HUES48 (cell line): ENCODE measurements around the gene ZNF747.
"Not testable (repeated sequence)": the region's sequence is repeated elsewhere in the genome, so short reads cannot be mapped to it uniquely, and the experiment has no call there.

Source experiments
- H3K27ac ChIP-seq: one replicate; pipeline ENCODE4 v1.7.0; 2013; ENCODE audit warnings: low read depth, low read length, inconsistent platforms
- H3K27me3 ChIP-seq: 2 replicates; pipeline ENCODE4 v1.6.1; 2013; ENCODE audit warnings: mild to moderate bottlenecking, low read length; ENCODE audit not compliant: control insufficient read depth, insufficient read depth
- H3K36me3 ChIP-seq: 2 replicates; pipeline ENCODE4 v1.6.1; 2013; ENCODE audit warnings: low read length; ENCODE audit not compliant: control insufficient read depth, insufficient read depth
- H3K4me1 ChIP-seq: 2 replicates; pipeline ENCODE4 v1.6.1; 2013; ENCODE audit warnings: mild to moderate bottlenecking, low read length; ENCODE audit not compliant: control insufficient read depth, insufficient read depth
- H3K4me3 ChIP-seq: 2 replicates; pipeline ENCODE4 v1.5.1; 2013; ENCODE audit warnings: mild to moderate bottlenecking, low read depth, low read length
- H3K9ac ChIP-seq: 2 replicates; pipeline ENCODE4 v1.6.1; 2013; ENCODE audit warnings: mild to moderate bottlenecking, low read depth, low read length, moderate library complexity
- H3K9me3 ChIP-seq: 2 replicates; pipeline ENCODE4 v1.6.1; 2013; ENCODE audit warnings: low read length; ENCODE audit not compliant: control insufficient read depth, insufficient read depth

The ZNF747 gene

GRCh38 chr16:30522702-30523463, 11.8 kb downstream of the ZNF747 start:
- H3K36me3 ChIP-seq, H3K27ac ChIP-seq: not testable (repeated sequence)

GRCh38 chr16:30521873-30522641, 12.6 kb downstream of the ZNF747 start:
- Histone ChIP-seq H3K4me1 (no peaks in the 10 kb centered on the region), H3K9me3 (no peaks in the 10 kb centered on the region), H3K36me3 (peaks cover 9% of the 10 kb centered on the region), H3K27me3 (no peaks in the 10 kb centered on the region), H3K27ac (no peak overlapping the region), H3K4me3 (no peak overlapping the region), H3K9ac (no peak overlapping the region)

More at GRCh38 chr16:30522702-30523463, 11.8 kb downstream of the ZNF747 start:
- H3K9me3 ChIP-seq, H3K9ac ChIP-seq, H3K27me3 ChIP-seq, H3K4me1 ChIP-seq, H3K4me3 ChIP-seq: not testable (repeated sequence)

- H3K36me3 ChIP-seq: peaks cover 9% of the 10 kb centered on the region
- no peak overlapping the region for H3K4me3 ChIP-seq
- no peaks in the 10 kb centered on the region for H3K27me3 ChIP-seq
- H3K9me3 ChIP-seq: no peaks in the 10 kb centered on the region
- no peaks in the 10 kb centered on the region for H3K4me1 ChIP-seq
- no peak overlapping the region for H3K27ac ChIP-seq
- no peak overlapping the region for H3K9ac ChIP-seq
Measured at GRCh38 chr16:30521476-30521872, 13.2 kb downstream of the ZNF747 start.

GRCh38 chr16:30519120-30520049, 15.3 kb downstream of the ZNF747 start:
- H3K27me3 ChIP-seq: no peaks in the 10 kb centered on the region
- no peaks in the 10 kb centered on the region for H3K9me3 ChIP-seq
- no peaks in the 10 kb centered on the region for H3K4me1 ChIP-seq
- no peak overlapping the region for H3K9ac ChIP-seq
- H3K36me3 ChIP-seq: peaks cover 2% of the 10 kb centered on the region; the same call in 1 of the 2 replicates
- H3K27ac ChIP-seq: no peak overlapping the region
- H3K4me3 ChIP-seq: no peak overlapping the region

GRCh38 chr16:30518552-30518951, 16.1 kb downstream of the ZNF747 start:
- H3K9ac ChIP-seq: no peak overlapping the region
- no peaks in the 10 kb centered on the region for H3K27me3 ChIP-seq
- H3K4me3 ChIP-seq: no peak overlapping the region
- no peaks in the 10 kb centered on the region for H3K36me3 ChIP-seq
- H3K27ac ChIP-seq: no peak overlapping the region
- H3K4me1 ChIP-seq: no peaks in the 10 kb centered on the region
- no peaks in the 10 kb centered on the region for H3K9me3 ChIP-seq

GRCh38 chr16:30515275-30515674, 19.4 kb downstream of the ZNF747 start:
- H3K36me3 ChIP-seq: no peaks in the 10 kb centered on the region

GRCh38 chr16:30511509-30511908, 23.1 kb downstream of the ZNF747 start:
- H3K4me3 ChIP-seq: no peak overlapping the region
- H3K36me3 ChIP-seq: no peaks in the 10 kb centered on the region
- no peak overlapping the region for H3K9ac ChIP-seq
- no peak overlapping the region for H3K27ac ChIP-seq
- no peaks in the 10 kb centered on the region for H3K27me3 ChIP-seq
- no peaks in the 10 kb centered on the region for H3K9me3 ChIP-seq
- no peaks in the 10 kb centered on the region for H3K4me1 ChIP-seq

More at GRCh38 chr16:30515275-30515674, 19.4 kb downstream of the ZNF747 start:
- no peaks in the 10 kb centered on the region for H3K9me3 ChIP-seq
- no peak overlapping the region for H3K27ac ChIP-seq
- no peaks in the 10 kb centered on the region for H3K27me3 ChIP-seq
- H3K9ac ChIP-seq: no peak overlapping the region
- H3K4me3 ChIP-seq: no peak overlapping the region
- H3K4me1 ChIP-seq: no peaks in the 10 kb centered on the region

- H3K4me1 ChIP-seq: no peaks in the 10 kb centered on the region
- no peaks in the 10 kb centered on the region for H3K36me3 ChIP-seq
- no peaks in the 10 kb centered on the region for H3K9me3 ChIP-seq
- H3K4me3 ChIP-seq: no peak overlapping the region
- no peak overlapping the region for H3K9ac ChIP-seq
- no peak overlapping the region for H3K27ac ChIP-seq
- no peaks in the 10 kb centered on the region for H3K27me3 ChIP-seq
Measured at GRCh38 chr16:30510376-30510938, 24.2 kb downstream of the ZNF747 start.

- Histone ChIP-seq H3K27me3 (no peaks in the 10 kb centered on the region), H3K4me1 (no peaks in the 10 kb centered on the region), H3K9ac (no peak overlapping the region), H3K9me3 (no peaks in the 10 kb centered on the region), H3K27ac (no peak overlapping the region), H3K4me3 (no peak overlapping the region), H3K36me3 (no peaks in the 10 kb centered on the region)
Measured at GRCh38 chr16:30509081-30509765, 25.4 kb downstream of the ZNF747 start.
